ENCODE data around the gene PNMA8B. TPM values are rescaled to one million over a fixed set of nuclear protein-coding genes. Genes with fewer than 3 reads are reported as not detected.
A peak's percentile ranks its signal among the peaks of the same experiment; 100 is the strongest.

PNMA8B gene
- total RNA-seq, 1 donor from 2014 or later: 0.89 TPM

- DNase-seq: no peak
- no peak for ATAC-seq
- intact Hi-C loops (cut with micrococcal nuclease): no loop called here
Measured at GRCh38 chr19:46490774-46491173, 4.9 kb downstream of the PNMA8B start.

- intact Hi-C loops (cut with micrococcal nuclease): loop anchor here (5.0 kb wide), 1 partner anchor 92 kb away; no protein-coding TSS in a partner anchor
- ATAC-seq (peak; percentile 66), DNase-seq (peak; percentile 75)
Measured at GRCh38 chr19:46489445-46490272, 6.0 kb downstream of the PNMA8B start.

DNA sequence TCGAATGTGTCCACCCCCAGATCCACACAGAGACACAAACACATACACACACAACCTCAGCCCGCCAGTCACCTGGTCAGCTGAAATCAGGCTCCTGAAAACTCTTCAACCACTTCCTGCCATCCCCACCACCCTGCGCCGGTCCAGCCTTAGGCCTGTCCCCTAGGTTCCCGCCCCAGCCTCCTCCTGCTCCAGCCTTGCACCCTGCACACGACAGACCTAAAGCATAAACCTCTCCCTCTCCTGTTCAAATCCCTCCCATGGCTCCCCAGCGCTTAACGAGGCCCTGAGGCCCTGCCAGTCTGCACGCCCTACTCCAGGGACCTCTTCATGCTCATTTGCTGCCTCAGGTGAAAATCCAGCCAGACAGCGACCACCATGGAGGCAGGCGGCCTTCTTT lies 7.1 kb downstream of the PNMA8B start:
- no peak for DNase-seq
- intact Hi-C loops (cut with micrococcal nuclease): loop anchor here (5.0 kb wide), 1 partner anchor 91 kb away; no protein-coding TSS in a partner anchor
- ATAC-seq: no peak

DNA sequence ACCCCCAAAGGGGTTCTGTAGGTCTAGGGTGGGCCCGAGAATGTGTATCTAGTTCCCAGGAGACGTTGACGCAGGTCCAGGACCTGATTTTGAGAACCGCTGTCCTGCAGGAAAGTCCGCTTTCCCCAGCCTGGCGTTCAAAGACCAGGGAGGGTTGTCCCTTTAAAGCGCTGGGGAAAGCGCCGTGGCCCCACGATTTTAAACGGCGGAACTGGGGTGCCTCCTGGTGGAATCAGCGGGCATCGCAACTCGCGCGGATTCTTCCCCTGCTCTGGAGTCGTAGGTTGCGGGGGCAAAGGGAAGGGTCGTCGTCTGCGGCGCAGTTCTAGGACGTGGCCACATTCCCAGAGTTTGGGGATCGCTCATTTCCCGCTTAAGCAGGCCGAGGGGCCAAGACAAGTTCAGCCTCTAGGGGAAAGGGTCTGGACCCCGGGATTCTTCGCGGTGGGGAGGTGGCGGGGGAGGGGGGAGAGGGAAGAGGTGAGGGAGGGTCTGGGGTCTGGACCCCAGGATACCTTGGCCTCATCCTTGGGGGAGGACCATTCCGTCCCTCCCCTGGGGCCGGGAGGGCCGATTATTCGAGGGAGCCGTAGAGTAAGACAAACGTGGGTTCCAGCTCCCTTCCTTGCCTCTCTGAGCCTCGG lies 7.7 kb downstream of the PNMA8B start:
- intact Hi-C loops (cut with micrococcal nuclease): loop anchor here (5.0 kb wide), 1 partner anchor 91 kb away; no protein-coding TSS in a partner anchor
- ATAC-seq: peak; percentile 75

GRCh38 chr19:46487178-46487801 lies 8.4 kb downstream of the PNMA8B start:
- intact Hi-C loops (cut with micrococcal nuclease): loop anchor here (5.0 kb wide), 1 partner anchor 90 kb away; no protein-coding TSS in a partner anchor
- peak; percentile 30 for DNase-seq
- peak; percentile 13 for ATAC-seq

More for the DNA sequence above, 7.7 kb downstream of the PNMA8B start:
- peak; percentile 89 for DNase-seq

GRCh38 chr19:46486358-46486757 lies 9.3 kb downstream of the PNMA8B start:
- ATAC-seq: no peak
- intact Hi-C loops (cut with micrococcal nuclease): loop anchor here (5.0 kb wide), 1 partner anchor 89 kb away; no protein-coding TSS in a partner anchor
- DNase-seq: no peak

GRCh38 chr19:46484656-46485055 lies 11.0 kb downstream of the PNMA8B start:
- no peak for DNase-seq
- no peak for ATAC-seq
- intact Hi-C loops (cut with micrococcal nuclease): loop anchor here (5.0 kb wide), 1 partner anchor 87 kb away; no protein-coding TSS in a partner anchor

DNA sequence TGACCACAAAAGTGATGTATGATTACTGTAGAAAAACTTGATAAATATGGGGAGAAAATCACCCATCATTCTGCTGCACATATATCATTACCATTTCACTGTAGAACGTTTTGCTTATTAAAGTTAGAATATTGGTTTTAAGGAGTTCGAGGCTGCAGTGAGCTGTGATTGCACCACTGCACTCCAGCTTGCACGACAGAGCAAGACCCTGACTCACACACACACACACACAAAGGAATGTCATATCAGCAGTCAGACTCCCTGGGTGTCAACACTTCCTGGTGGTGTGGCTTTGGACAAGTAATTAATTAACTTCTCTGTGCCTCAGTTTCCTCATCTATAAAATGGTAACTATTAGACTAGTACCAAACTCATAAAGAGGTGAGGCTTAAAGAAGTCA lies 13.0 kb downstream of the PNMA8B start:
- intact Hi-C loops (cut with micrococcal nuclease): no loop called here
- DNase-seq (no peak), ATAC-seq (no peak)

GRCh38 chr19:46481947-46482346 lies 13.7 kb downstream of the PNMA8B start:
- intact Hi-C loops (cut with micrococcal nuclease): no loop called here
- ATAC-seq (peak; percentile 72), DNase-seq (no peak)

DNA sequence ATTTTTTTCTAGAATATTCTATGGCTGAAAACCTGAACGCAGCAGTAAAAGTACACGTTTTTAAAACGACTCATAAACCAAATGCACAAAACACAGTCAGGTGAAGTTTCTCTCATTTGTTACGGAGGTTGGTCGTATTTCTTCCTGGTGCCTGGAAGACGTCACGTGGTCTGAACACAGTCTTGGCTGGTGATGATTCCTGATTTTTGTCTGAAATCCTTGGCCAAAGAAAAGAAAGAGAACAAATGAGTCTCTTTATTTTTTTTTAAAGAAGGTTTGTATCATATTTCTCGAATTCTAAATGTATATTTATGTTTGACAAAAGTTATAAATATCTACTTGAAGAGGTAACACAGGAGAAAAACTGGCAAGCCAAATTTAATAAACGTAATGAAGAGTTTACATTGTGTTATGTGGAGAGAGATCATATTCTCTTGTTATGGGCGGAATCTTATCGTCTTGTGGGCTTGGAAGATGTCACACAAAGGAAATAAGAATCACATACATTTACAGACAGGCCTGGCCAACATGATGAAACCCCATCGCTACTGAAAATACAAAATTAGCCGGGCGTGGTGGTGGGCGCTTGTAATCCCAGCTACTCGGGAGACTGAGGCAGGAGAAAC lies 14.3 kb downstream of the PNMA8B start:
- ATAC-seq: peak; percentile 73
- intact Hi-C loops (cut with micrococcal nuclease): no loop called here
- DNase-seq: no peak

DNA sequence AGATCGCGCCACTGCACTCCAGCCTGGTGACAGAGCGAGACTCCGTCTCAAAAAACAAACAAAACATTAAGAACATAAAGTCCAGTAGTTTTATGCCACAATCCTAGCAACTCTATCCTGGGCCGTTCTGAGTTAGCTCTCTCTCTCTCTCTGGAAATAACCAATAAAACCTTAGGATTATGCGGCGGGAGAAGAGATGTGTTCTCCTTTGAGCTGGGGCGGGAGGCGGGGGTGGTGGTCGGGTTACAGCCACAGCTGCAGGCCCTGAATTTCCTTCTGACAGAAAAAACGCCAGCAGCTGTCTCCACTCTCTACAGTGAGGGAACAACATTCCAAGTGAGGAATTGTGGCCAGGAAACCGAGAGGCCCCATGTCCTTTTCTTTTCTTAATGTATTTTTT lies 15.3 kb downstream of the PNMA8B start:
- ATAC-seq (peak; percentile 86), DNase-seq (no peak)
- intact Hi-C loops (cut with micrococcal nuclease): no loop called here

- intact Hi-C loops (cut with micrococcal nuclease): no loop called here
- DNase-seq (no peak), ATAC-seq (no peak)
Measured at GRCh38 chr19:46478356-46478986, 17.2 kb downstream of the PNMA8B start.

GRCh38 chr19:46475986-46476385 lies 19.7 kb downstream of the PNMA8B start:
- intact Hi-C loops (cut with micrococcal nuclease): no loop called here
- DNase-seq (no peak), ATAC-seq (no peak)

GRCh38 chr19:46474211-46474610 lies 21.5 kb downstream of the PNMA8B start:
- intact Hi-C loops (cut with micrococcal nuclease): no loop called here
- ATAC-seq (no peak), DNase-seq (no peak)

DNA sequence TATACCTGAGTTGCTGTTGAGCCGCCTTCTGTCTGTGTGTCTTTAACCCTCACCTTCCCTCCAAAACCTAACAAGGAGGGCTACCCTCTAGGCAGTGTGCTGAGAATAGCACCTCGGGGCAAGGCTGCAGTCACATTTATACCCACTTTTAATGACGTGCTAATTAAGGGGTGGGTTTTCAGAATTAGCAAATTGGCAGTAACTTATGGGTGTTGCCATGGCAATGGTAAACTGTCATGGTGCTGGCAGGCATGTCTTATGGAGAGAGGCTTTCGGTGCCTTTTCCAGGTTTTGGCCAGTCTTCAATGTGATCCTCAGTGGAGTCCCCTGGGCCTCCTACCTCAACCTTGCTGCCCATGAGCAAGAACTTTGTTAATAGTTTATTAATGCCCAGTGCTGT lies 23.1 kb downstream of the PNMA8B start:
- intact Hi-C loops (cut with micrococcal nuclease): no loop called here
- no peak for ATAC-seq
- DNase-seq: no peak

DNA sequence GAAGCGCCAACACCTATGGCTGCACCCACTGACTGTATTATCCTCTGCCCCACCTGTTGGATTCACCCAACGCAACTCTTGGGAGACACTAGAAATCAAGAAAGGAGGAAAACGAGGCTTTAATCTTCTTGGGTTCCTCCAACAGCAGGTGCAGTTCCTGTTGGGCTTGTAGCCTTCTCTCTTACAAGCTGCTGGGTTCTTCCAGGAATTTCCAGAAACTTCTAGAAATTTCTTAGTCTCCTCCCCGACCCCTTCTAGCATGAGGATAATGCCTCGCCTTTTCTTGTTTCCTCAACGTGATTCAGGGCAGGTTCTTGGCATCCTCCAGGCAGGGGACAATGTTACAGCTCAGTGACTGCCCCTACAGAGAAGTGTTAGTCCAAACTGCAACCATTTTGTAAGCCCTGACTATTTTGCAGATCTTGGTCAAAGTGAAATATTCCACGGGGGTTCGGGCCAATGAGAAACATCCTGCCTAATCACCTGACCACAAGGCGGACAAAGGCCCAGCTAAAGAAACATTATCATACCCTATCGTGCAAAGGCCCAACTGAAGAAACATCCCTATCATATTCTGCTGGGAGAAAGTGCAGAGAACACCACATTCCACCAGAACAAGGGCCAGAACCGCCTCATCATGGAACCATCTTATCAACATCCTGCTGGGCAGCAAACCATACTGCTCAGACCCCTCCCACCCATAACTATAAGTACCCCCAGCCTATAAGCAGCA lies 23.7 kb downstream of the PNMA8B start:
- intact Hi-C loops (cut with micrococcal nuclease): no loop called here
- DNase-seq: no peak
- ATAC-seq: no peak

DNA sequence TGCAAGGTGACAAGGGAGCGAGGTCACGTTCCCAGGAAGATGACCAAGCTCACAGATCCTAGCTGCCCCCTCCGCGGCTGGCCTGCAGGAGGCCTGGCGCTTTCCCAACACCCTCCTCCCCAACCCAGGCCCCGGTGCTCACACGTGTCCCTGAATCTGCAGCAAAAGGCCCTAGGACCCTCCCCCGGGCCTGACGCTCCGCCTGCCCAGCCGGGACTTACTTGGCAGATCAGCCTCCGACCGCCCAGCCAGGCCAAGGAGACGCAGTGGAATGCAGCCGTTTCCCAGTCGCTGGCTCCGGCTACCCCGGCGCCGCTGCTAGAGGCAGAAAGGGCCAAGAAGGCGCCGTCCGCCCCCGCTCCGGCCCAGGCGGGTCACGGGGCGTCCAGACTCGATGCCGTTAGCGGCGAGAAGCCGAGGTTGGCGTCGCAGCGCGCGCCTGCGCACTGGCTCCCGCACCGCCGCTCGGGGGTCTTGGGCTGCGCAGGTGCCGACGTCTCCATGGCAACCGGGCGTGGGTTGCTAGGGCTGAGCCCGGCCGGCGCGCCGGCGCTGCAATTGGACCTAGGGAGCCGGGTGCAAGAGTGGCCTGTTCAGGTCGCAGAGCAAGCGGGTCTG lies 24.4 kb downstream of the PNMA8B start, which contains the start of gene PNMA8A:
Gene PNMA8A, minus strand, starts transcription at position 448 of the 618 bp plus-strand sequence. CDS start 528 bp downstream, outside the sequence.
- ATAC-seq (peak; percentile 92), DNase-seq (peak; percentile 85)
- intact Hi-C loops (cut with micrococcal nuclease): no loop called here

DNA sequence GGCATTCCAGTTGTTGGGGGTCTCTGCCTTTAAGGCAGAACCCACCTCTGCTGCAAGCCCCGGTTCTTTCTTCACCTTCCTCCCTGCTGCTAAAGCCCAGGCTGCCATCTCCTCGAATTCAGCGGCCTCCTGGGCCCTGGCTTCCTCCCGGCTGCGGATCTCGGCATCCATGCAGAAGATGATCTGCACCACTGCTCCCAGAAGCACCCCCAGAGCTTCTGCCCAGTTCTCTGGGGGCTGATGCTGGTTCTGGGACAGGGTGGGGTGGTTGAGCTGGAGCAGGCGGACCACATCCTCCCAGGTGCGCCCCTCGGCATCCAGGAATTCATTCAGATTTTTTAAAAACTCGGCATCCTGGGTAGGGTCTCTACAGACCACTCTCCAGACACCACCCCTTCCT lies 25.3 kb downstream of the PNMA8B start:
- no peak for ATAC-seq

More for the DNA sequence above, 25.3 kb downstream of the PNMA8B start:
- no peak for DNase-seq
- intact Hi-C loops (cut with micrococcal nuclease): no loop called here
